ENCODE measurements around the gene ZSCAN31. TPM values are rescaled to one million over a fixed set of nuclear protein-coding genes. Genes with fewer than 3 reads are reported as not detected.

The ZSCAN31 gene
- total and polyA plus RNA-seq, 9 donors = 12.1 to 40.1 (median 21.4) TPM

GRCh38 chr6:28378644-28379043, 42.7 kb upstream of the ZSCAN31 start:
- no peak overlapping the region for H3K4me3 ChIP-seq
- DNase-seq = no peak
- no peak overlapping the region for H3K27ac ChIP-seq
- H3K36me3 ChIP-seq = no peaks in the 10 kb centered on the region
- intact Hi-C loops (cut with DNase I) = no loop called here
- H3K27me3 ChIP-seq = no peaks in the 10 kb centered on the region
- no peaks in the 10 kb centered on the region for H3K9me3 ChIP-seq
- TF ChIP-seq POLR2A (IDR thresholded peaks at IDR 0.05) (no peak), EP300 (IDR thresholded peaks at IDR 0.05) (no peak)
- TF ChIP-seq, protein P1, sequence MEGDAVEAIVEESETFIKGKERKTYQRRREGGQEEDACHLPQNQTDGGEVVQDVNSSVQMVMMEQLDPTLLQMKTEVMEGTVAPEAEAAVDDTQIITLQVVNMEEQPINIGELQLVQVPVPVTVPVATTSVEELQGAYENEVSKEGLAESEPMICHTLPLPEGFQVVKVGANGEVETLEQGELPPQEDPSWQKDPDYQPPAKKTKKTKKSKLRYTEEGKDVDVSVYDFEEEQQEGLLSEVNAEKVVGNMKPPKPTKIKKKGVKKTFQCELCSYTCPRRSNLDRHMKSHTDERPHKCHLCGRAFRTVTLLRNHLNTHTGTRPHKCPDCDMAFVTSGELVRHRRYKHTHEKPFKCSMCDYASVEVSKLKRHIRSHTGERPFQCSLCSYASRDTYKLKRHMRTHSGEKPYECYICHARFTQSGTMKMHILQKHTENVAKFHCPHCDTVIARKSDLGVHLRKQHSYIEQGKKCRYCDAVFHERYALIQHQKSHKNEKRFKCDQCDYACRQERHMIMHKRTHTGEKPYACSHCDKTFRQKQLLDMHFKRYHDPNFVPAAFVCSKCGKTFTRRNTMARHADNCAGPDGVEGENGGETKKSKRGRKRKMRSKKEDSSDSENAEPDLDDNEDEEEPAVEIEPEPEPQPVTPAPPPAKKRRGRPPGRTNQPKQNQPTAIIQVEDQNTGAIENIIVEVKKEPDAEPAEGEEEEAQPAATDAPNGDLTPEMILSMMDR (IDR thresholded peaks at IDR 0.05) = no peak
- H3K4me1 ChIP-seq (ENCODE audit: insufficient read depth) = no peaks in the 10 kb centered on the region

- 97 to 100% (median 100%) methylated on average over 1 of the region's 1 CpG for WGBS, 3 donors
- no peak overlapping the region for H3K4me3 ChIP-seq
- intact Hi-C loops (cut with DNase I) = no loop called here
Observed at GRCh38 chr6:28377879-28378278, 41.9 kb upstream of the ZSCAN31 start.

DNA sequence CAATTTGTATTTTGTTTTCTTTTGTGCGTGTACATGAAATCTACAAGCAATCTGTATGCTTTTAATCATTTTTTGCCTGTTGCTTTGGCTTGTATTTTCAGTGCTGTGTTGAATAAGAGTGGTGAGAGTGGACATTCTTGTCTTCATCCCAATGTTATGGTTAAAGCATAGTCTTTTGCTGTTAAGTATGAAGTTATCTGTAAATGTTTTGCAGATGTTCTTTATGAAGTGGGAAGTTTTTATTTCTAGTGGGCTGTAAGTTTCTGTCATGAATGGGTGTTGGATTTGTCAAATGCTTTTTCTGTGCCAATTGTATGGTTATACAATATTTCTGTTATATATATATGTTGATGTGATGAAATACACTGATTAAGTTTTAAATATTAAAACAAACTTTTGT, 38.0 kb upstream of the ZSCAN31 start:
- WGBS, 3 donors = 78 to 90% (median 79%) methylated on average over 1 of the region's 1 CpG
- no peaks in the 10 kb centered on the region for H3K27me3 ChIP-seq
- H3K4me3 ChIP-seq = no peak overlapping the region
- intact Hi-C loops (cut with DNase I) = no loop called here
- DNase-seq = no peak
- H3K27ac ChIP-seq = no peak overlapping the region
- TF ChIP-seq, protein P1 (IDR thresholded peaks at IDR 0.05) = no peak
- TF ChIP-seq POLR2A (IDR thresholded peaks at IDR 0.05) = no peak
- TF ChIP-seq EP300 (IDR thresholded peaks at IDR 0.05) = no peak
- no peaks in the 10 kb centered on the region for H3K4me1 ChIP-seq (ENCODE audit: insufficient read depth)
- H3K36me3 ChIP-seq = no peaks in the 10 kb centered on the region
- no peaks in the 10 kb centered on the region for H3K9me3 ChIP-seq

More at GRCh38 chr6:28377879-28378278, 41.9 kb upstream of the ZSCAN31 start:
- no peaks in the 10 kb centered on the region for H3K9me3 ChIP-seq
- no peak for DNase-seq
- TF ChIP-seq EP300 (IDR thresholded peaks at IDR 0.05) = no peak
- TF ChIP-seq, protein P1 (IDR thresholded peaks at IDR 0.05) = no peak
- TF ChIP-seq POLR2A (IDR thresholded peaks at IDR 0.05) = no peak
- no peak overlapping the region for H3K27ac ChIP-seq
- no peaks in the 10 kb centered on the region for H3K36me3 ChIP-seq
- no peaks in the 10 kb centered on the region for H3K4me1 ChIP-seq (ENCODE audit: insufficient read depth)
- no peaks in the 10 kb centered on the region for H3K27me3 ChIP-seq

GRCh38 chr6:28371706-28372451, 35.9 kb upstream of the ZSCAN31 start:
- Histone ChIP-seq H3K4me3 (no peak overlapping the region), H3K9me3 (no peaks in the 10 kb centered on the region), H3K27ac (no peak overlapping the region), H3K36me3 (no peaks in the 10 kb centered on the region), H3K4me1 (ENCODE audit: insufficient read depth) (no peaks in the 10 kb centered on the region), H3K27me3 (no peaks in the 10 kb centered on the region)
- DNase-seq = no peak
- intact Hi-C loops (cut with DNase I) = no loop called here
- TF ChIP-seq, protein P1 (IDR thresholded peaks at IDR 0.05) = no peak
- TF ChIP-seq EP300 (IDR thresholded peaks at IDR 0.05) = no peak
- no peak for TF ChIP-seq POLR2A (IDR thresholded peaks at IDR 0.05)
- WGBS, 3 donors = 23 to 55% (median 39%) methylated on average over 9 of the region's 9 CpGs

Measured in ovary (tissue), 9 donors.